Heart right ventricle (tissue), 16 donors: ENCODE data around the gene ILDR1. TPM values are rescaled to one million over a fixed set of nuclear protein-coding genes. Genes with fewer than 3 reads are reported as not detected.

Source experiments
- ATAC-seq, 8 donors: fragments of 200-7000 bp; cut with Tn5 transposase; one replicate each; pipeline ENCODE4 v1.9.1; 2020; ENCODE audit warnings: mild to moderate bottlenecking in 8 of 8, moderate library complexity in 8 of 8, moderate number of reproducible peaks in 1 of 8
- DNase-seq, 2 donors: peaks; one replicate each; pipeline ENCODE4 v3.0.0-alpha.2; 2020
- H3K27ac ChIP-seq, 10 donors: fragments of 200-600 bp; sonication (generic) in 2 of 10; one replicate each; pipeline versions ENCODE4 v1.5.0 to v1.8.0; 2020 to 2022; ENCODE audit warnings: mild to moderate bottlenecking in 3 of 10
- H3K27me3 ChIP-seq, 7 donors: fragments of 200-600 bp; one replicate each; pipeline ENCODE4 v1.8.0; 2021 to 2022; ENCODE audit warnings: mild to moderate bottlenecking in 2 of 7
- H3K36me3 ChIP-seq, 9 donors: fragments of 200-600 bp; sonication (generic) in 1 of 9; one replicate each; pipeline versions ENCODE4 v1.5.0 to v1.8.0; 2020 to 2022; ENCODE audit warnings: mild to moderate bottlenecking in 2 of 9
- H3K4me1 ChIP-seq, 9 donors: fragments of 200-600 bp; sonication (generic) in 1 of 9; one replicate each; pipeline versions ENCODE4 v1.5.0 to v1.8.0; 2020 to 2022; ENCODE audit warnings: mild to moderate bottlenecking in 4 of 9
- H3K4me3 ChIP-seq, 10 donors: fragments of 200-600 bp; sonication (generic) in 2 of 10; one replicate each; pipeline versions ENCODE4 v1.5.0 to v1.8.0; 2020 to 2022; ENCODE audit warnings: mild to moderate bottlenecking in 7 of 10, moderate library complexity in 2 of 10
- H3K9me3 ChIP-seq, 11 donors: fragments of 200-600 bp in 10 of 11; sonication (generic) in 2 of 11; one replicate each; pipeline versions ENCODE4 v1.5.0 to v1.8.0; 2013 to 2022; ENCODE audit warnings: mild to moderate bottlenecking in 2 of 11, control low read depth in 1 of 11, moderate library complexity in 1 of 11
- CTCF ChIP-seq, 9 donors: fragments of 200-600 bp; sonication (generic) in 2 of 9; IDR thresholded peaks; one replicate each; pipeline versions ENCODE4 v1.5.0 to v1.8.0; 2021 to 2022; ENCODE audit warnings: antibody characterized with exemption in 9 of 9, mild to moderate bottlenecking in 5 of 9, moderate library complexity in 1 of 9
- WGBS, 2 donors: extraction: QIAGEN DNeasy Blood & Tissue Kit; methylation state at CpG; one replicate each; pipeline ENCODE4 v1.1.7; 2013; ENCODE audit warnings: inconsistent platforms in 1 of 2; 5-methylcytosine and 5-hydroxymethylcytosine counted together
- intact Hi-C, 10 donors: fragments of 100-400 bp; cut with DNase I; formaldehyde crosslinking; loops; one replicate each; pipeline versions ENCODE4 v1.11.1 to v1.14.2; 2022
- polyA plus RNA-seq, 2 donors: library from polyadenylated mRNA; stranded (reverse); fragments of 200-250 nt; gene quantifications; one replicate each; pipeline ENCODE4 v1.2.3, GENCODE V29; 2013
- total RNA-seq, 10 donors: library from RNA; stranded (reverse); fragmentation: NEBNext Ultra II Directional in 3 of 10; extraction: Animal tissue kit (Norgen Biotek cat#: 25700) in 3 of 10; gene quantifications; one replicate each; pipeline versions ENCODE4 v1.2.1 to v1.2.4, GENCODE V29; 2021 to 2023
- donor health status: Arrhythmogenic right ventricular cardiomyopathy.
- donor health status: ischemic (EF 13 %, LVEDD 7.1; RV severe dilation, severe dysfunction).
- donor health status: healthy with polysubstance abuse.
- donor health status: DM: no; HTN: yes; CAD: no.
- donor health status: DM: no; HTN: no; CAD: no.
- donor health status: ischemic (EF 25% LVEDD 6.9; RV normal size, moderate dysfunction).
- donor health status: ischemic (EF 25% LVEDD 5.7; RV mildly dilated, moderate dysfunction).
- donor health status: healthy.
- donor health status: DM: yes; HTN: yes; CAD: no.
- donor health status: Ischemic cardiomyopathy.
- donor health status: ischemic (EF 35%, LVEDD 5.7; RV mildly dilated, moderate dysfunction).
- donor health status: nonischemic (EF 11% LVEDD 7.7; RV severe dilation, severe dysfunction).
- donor health status: DM: yes; HTN: yes; CAD: no.
- donor health status: PGD.
- donor health status: ischemic (EF 29% LVEDD 5.4; RV normal size, mild dysfunction).
- donor health status: nonischemic (EF 23%, LVEDD 6.1; RV moderate dilation, normal function).

Gene ILDR1
- total and polyA plus RNA-seq, 12 donors: 0.13 to 0.25 (median 0.19) TPM; not detected in 8

- no peak overlapping the region for H3K27ac ChIP-seq
- no peaks in the 10 kb centered on the region for H3K9me3 ChIP-seq
- ATAC-seq (no peak), DNase-seq (no peak)
- intact Hi-C loops: no loop called here
- H3K4me1 ChIP-seq: peaks cover 0 to 12% (median 0%) of the 10 kb centered on the region in 9 donors
- H3K4me3 ChIP-seq: no peak overlapping the region
- TF ChIP-seq CTCF (IDR thresholded peaks at IDR 0.05): no peak
- peaks cover 8 to 30% (median 20%) of the 10 kb centered on the region in 7 donors for H3K27me3 ChIP-seq
- no peaks in the 10 kb centered on the region for H3K36me3 ChIP-seq
Observed at GRCh38 chr3:122025296-122025695, 3.2 kb upstream of the ILDR1 start.

GRCh38 chr3:122024800-122025199, 2.8 kb upstream of the ILDR1 start:
- intact Hi-C loops: no loop called here
- no peak overlapping the region for H3K4me3 ChIP-seq
- ATAC-seq (no peak), DNase-seq (no peak)
- H3K27me3 ChIP-seq: peaks cover 8 to 35% (median 20%) of the 10 kb centered on the region in 7 donors
- H3K36me3 ChIP-seq: no peaks in the 10 kb centered on the region
- TF ChIP-seq CTCF (IDR thresholded peaks at IDR 0.05): no peak
- WGBS, 2 donors: 10 to 16% methylated on average over 2 of the region's 2 CpGs
- no peaks in the 10 kb centered on the region for H3K9me3 ChIP-seq
- H3K27ac ChIP-seq: no peak overlapping the region
- H3K4me1 ChIP-seq: peaks cover 0 to 9% (median 0%) of the 10 kb centered on the region in 9 donors

GRCh38 chr3:122023335-122023910, 1.4 kb upstream of the ILDR1 start:
- TF ChIP-seq CTCF (IDR thresholded peaks at IDR 0.05): no peak
- peaks cover 0 to 9% (median 0%) of the 10 kb centered on the region in 9 donors for H3K4me1 ChIP-seq
- no peak overlapping the region for H3K4me3 ChIP-seq
- H3K9me3 ChIP-seq: no peaks in the 10 kb centered on the region
- no peak overlapping the region for H3K27ac ChIP-seq
- H3K36me3 ChIP-seq: no peaks in the 10 kb centered on the region
- ATAC-seq (no peak), DNase-seq (no peak)
- H3K27me3 ChIP-seq: peaks cover 8 to 37% (median 20%) of the 10 kb centered on the region in 7 donors
- 55 to 59% methylated on average over 8 of the region's 8 CpGs for WGBS, 2 donors
- intact Hi-C loops: no loop called here

- 66 to 73% methylated on average over 1 of the region's 1 CpG for WGBS, 2 donors
- no peak for TF ChIP-seq CTCF (IDR thresholded peaks at IDR 0.05)
- intact Hi-C loops: no loop called here
- Histone ChIP-seq H3K27me3 (peaks cover 8 to 44% (median 20%) of the 10 kb centered on the region in 7 donors), H3K4me1 (peaks cover 0 to 9% (median 0%) of the 10 kb centered on the region in 9 donors), H3K9me3 (no peaks in the 10 kb centered on the region), H3K36me3 (no peaks in the 10 kb centered on the region), H3K27ac (no peak overlapping the region), H3K4me3 (no peak overlapping the region)
- no peak for DNase-seq
- ATAC-seq: no peak
Observed at GRCh38 chr3:122021037-122021436, 1.0 kb downstream of the ILDR1 start.
